Natural killer cell (primary cell): ENCODE results near the gene CCDC190. TPM values are rescaled to one million over a fixed set of nuclear protein-coding genes. Genes with fewer than 3 reads are reported as not detected.

Experiments
- ATAC-seq, 3 donors: fragments of 150-1000 bp in 2 of 3; fragments of 200-7000 bp in 1 of 3; cut with Tn5 transposase; 1 replicate in 1 of 3; 2 replicates in 2 of 3; pipeline ENCODE4 v1.10.0; 2021; ENCODE audit warnings: mild to moderate bottlenecking in 2 of 3, moderate library complexity in 2 of 3
- DNase-seq, 2 donors: peaks; one replicate each; pipeline versions ENCODE4 v3.0.0 to v3.0.0-alpha.2; 2013 to 2021; ENCODE audit warnings: mixed read lengths in 1 of 2
- H3K27ac ChIP-seq: one replicate; pipeline ENCODE4 v1.5.1; 2013; ENCODE audit warnings: mild to moderate bottlenecking, low read length
- H3K27me3 ChIP-seq: one replicate; pipeline ENCODE4 v1.6.1; 2013; ENCODE audit warnings: low read length; ENCODE audit not compliant: control insufficient read depth, insufficient read depth
- H3K36me3 ChIP-seq: one replicate; pipeline ENCODE4 v1.6.1; 2013; ENCODE audit warnings: low read length; ENCODE audit not compliant: control insufficient read depth, insufficient read depth
- H3K4me1 ChIP-seq: one replicate; pipeline ENCODE4 v1.6.1; 2013; ENCODE audit warnings: low read length; ENCODE audit not compliant: control insufficient read depth, insufficient read depth
- H3K4me3 ChIP-seq: one replicate; pipeline ENCODE4 v1.5.1; 2013; ENCODE audit warnings: low read length
- H3K9me3 ChIP-seq: one replicate; pipeline ENCODE4 v1.6.1; 2013; ENCODE audit warnings: low read length; ENCODE audit not compliant: control insufficient read depth, insufficient read depth
- H3K27ac Mint-ChIP-seq, 2 donors: one replicate each; pipeline ENCODE4 v1.8.0; 2022; ENCODE audit warnings: mild to moderate bottlenecking in 2 of 2, mixed read lengths in 2 of 2, moderate library complexity in 1 of 2
- H3K27me3 Mint-ChIP-seq, 2 donors: one replicate each; pipeline ENCODE4 v1.8.0; 2022; ENCODE audit warnings: low read depth in 2 of 2, mixed read lengths in 2 of 2
- H3K36me3 Mint-ChIP-seq: one replicate; pipeline ENCODE4 v1.8.0; 2022; ENCODE audit warnings: mixed read lengths
- H3K4me1 Mint-ChIP-seq, 2 donors: one replicate each; pipeline ENCODE4 v1.8.0; 2022; ENCODE audit warnings: mixed read lengths in 2 of 2
- H3K4me3 Mint-ChIP-seq: one replicate; pipeline ENCODE4 v1.8.0; 2022; ENCODE audit warnings: mild to moderate bottlenecking, moderate library complexity, mixed read lengths
- H3K9me3 Mint-ChIP-seq, 2 donors: one replicate each; pipeline ENCODE4 v1.8.0; 2022; ENCODE audit warnings: mixed read lengths in 2 of 2
- WGBS: methylation state at CpG from one replicate; pipeline ENCODE4 v1.1.7; 2013; ENCODE audit warnings: missing lambda C conversion rate; ENCODE audit not compliant: insufficient coverage; 5-methylcytosine and 5-hydroxymethylcytosine counted together
- intact Hi-C: fragments of 100-400 bp; cut with micrococcal nuclease; formaldehyde crosslinking; loops from one replicate; pipeline ENCODE4 v1.14.2; 2022
- total RNA-seq, 4 donors: library from RNA; stranded (reverse); fragments of 120-200 nt in 1 of 4; gene quantifications; one replicate each; pipeline versions ENCODE4 v1.2.3 to v1.2.4, GENCODE V29; 2013 to 2022
- TF ChIP-seq, protein P1 (sequence below): fragments of 200-600 bp; IDR thresholded peaks from one replicate; pipeline ENCODE4 v1.8.0; 2022; ENCODE audit warnings: antibody characterized with exemption

Gene CCDC190
- total RNA-seq, 3 donors from 2014 or later (not counting 1 experiment from before 2014, with no cell fraction given), result not detected

DNA sequence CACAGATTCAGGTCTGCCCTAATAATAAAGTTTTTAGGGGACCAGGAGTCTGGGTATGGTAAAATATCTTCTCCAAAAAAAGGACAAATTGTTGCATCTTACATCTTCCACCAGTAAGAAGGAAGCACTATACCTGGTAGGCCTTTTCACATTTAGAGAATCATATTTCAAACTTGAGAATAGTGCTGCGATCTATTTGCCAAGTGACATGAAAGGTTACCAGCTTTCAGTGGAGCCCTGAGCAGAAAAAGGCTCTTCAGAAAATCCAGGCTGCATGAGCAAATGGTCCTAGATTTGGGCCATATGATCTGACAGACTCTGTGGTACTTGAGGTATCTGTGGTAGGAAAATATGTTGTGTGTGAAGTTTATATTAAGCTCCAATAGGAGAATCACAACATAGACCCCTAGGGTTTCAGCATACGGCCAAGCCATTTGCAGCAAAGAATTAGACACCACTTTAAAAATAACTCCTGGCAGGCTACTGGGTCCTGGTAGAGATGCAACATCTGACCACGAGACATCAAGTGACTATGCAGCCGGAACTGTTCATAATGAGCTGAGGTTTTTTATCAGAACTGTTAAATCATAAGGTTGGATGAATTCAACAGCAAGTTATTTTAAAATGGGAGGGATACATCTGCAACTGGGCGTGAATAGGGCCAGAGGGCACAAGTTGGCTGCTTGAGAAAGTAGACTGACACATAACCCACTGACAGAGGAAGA, 38.6 kb upstream of the CCDC190 start:
- Histone ChIP-seq H3K9me3 (no peaks in the 10 kb centered on the region), H3K27ac (no peak overlapping the region), H3K4me3 (no peak overlapping the region), H3K4me1 (no peaks in the 10 kb centered on the region), H3K27me3 (no peaks in the 10 kb centered on the region), H3K36me3 (no peaks in the 10 kb centered on the region)
- TF ChIP-seq, protein P1, sequence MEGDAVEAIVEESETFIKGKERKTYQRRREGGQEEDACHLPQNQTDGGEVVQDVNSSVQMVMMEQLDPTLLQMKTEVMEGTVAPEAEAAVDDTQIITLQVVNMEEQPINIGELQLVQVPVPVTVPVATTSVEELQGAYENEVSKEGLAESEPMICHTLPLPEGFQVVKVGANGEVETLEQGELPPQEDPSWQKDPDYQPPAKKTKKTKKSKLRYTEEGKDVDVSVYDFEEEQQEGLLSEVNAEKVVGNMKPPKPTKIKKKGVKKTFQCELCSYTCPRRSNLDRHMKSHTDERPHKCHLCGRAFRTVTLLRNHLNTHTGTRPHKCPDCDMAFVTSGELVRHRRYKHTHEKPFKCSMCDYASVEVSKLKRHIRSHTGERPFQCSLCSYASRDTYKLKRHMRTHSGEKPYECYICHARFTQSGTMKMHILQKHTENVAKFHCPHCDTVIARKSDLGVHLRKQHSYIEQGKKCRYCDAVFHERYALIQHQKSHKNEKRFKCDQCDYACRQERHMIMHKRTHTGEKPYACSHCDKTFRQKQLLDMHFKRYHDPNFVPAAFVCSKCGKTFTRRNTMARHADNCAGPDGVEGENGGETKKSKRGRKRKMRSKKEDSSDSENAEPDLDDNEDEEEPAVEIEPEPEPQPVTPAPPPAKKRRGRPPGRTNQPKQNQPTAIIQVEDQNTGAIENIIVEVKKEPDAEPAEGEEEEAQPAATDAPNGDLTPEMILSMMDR, result no peak
- Mint-ChIP-seq H3K4me3 (no peak overlapping the region), H3K4me1 (no peaks in the 10 kb centered on the region), H3K9me3 (no peaks in the 10 kb centered on the region), H3K27me3 (peaks cover 0 to 13% of the 10 kb centered on the region in 2 donors), H3K27ac (no peak overlapping the region), H3K36me3 (no peaks in the 10 kb centered on the region)
- intact Hi-C loops, result no loop called here
- DNase-seq (no peak), ATAC-seq (no peak)
- WGBS, result 56% methylated on average over 5 of the region's 5 CpGs

DNA sequence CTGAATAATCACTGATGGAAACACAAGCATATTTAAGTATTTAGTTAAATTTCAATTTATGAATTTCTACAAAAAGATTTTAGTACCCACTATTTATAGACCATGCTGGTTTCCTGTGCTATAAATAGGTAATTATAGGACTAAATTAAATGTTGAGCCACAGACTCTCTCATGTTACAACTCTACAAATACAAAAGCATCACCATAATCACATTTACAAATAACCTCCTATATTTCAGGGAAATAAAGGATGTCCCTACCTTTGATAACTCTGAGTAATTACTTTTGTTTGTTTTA, 32.6 kb upstream of the CCDC190 start:
- DNase-seq (no peak), ATAC-seq (no peak)
- H3K4me3 Mint-ChIP-seq, result no peak overlapping the region
- no peaks in the 10 kb centered on the region for H3K4me1 Mint-ChIP-seq
- Histone ChIP-seq H3K27ac (no peak overlapping the region), H3K9me3 (no peaks in the 10 kb centered on the region), H3K4me1 (no peaks in the 10 kb centered on the region), H3K27me3 (peaks cover 2% of the 10 kb centered on the region), H3K36me3 (no peaks in the 10 kb centered on the region), H3K4me3 (no peak overlapping the region)
- TF ChIP-seq, protein P1, result no peak
- intact Hi-C loops, result no loop called here
- H3K27me3 Mint-ChIP-seq, result peaks cover 12 to 20% of the 10 kb centered on the region in 2 donors
- no peaks in the 10 kb centered on the region for H3K36me3 Mint-ChIP-seq
- no peaks in the 10 kb centered on the region for H3K9me3 Mint-ChIP-seq
- no peak overlapping the region for H3K27ac Mint-ChIP-seq

DNA sequence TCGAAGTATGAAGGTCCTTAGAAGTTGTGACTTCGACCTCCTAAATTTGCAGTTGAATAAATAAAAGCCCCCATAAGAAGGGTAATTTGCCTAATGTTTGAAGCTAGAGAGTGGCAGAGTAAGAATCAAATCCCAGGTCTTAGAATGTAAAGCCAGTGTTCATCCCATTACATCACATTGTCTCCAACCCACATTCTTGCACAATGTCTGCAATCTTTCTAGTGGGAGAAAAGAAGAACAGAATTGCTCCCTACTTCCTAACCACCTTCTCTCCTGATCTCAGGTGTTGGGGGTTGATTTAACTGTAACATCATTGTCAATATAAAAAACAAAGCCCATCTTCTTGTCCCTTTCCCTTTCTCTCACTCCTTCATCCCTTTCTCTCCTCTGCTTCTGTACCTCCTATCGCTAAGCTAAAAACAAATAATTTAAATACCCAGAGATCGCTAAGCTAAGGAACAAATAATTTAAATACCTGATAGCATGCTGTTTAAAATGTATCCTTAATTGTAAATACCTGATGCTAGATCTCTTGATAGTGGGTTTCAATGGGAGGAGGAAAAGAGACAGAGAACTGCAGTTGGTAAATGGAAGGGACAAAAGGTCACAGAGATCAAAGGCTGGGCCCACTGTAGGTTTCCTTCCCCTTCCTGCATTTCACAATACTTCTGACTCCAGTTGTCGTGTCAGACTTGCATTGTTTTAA, 32.1 kb upstream of the CCDC190 start:
- Histone ChIP-seq H3K27ac (no peak overlapping the region), H3K9me3 (no peaks in the 10 kb centered on the region), H3K27me3 (peaks cover 2% of the 10 kb centered on the region), H3K4me3 (no peak overlapping the region), H3K4me1 (no peaks in the 10 kb centered on the region), H3K36me3 (no peaks in the 10 kb centered on the region)
- no peaks in the 10 kb centered on the region for H3K36me3 Mint-ChIP-seq
- intact Hi-C loops, result no loop called here
- peaks cover 12 to 20% of the 10 kb centered on the region in 2 donors for H3K27me3 Mint-ChIP-seq
- TF ChIP-seq, protein P1, result no peak
- DNase-seq (no peak), ATAC-seq (no peak)
- no peak overlapping the region for H3K27ac Mint-ChIP-seq
- H3K9me3 Mint-ChIP-seq, result no peaks in the 10 kb centered on the region
- WGBS, result 100% methylated on average over 1 of the region's 5 CpGs
- no peak overlapping the region for H3K4me3 Mint-ChIP-seq
- no peaks in the 10 kb centered on the region for H3K4me1 Mint-ChIP-seq

DNA sequence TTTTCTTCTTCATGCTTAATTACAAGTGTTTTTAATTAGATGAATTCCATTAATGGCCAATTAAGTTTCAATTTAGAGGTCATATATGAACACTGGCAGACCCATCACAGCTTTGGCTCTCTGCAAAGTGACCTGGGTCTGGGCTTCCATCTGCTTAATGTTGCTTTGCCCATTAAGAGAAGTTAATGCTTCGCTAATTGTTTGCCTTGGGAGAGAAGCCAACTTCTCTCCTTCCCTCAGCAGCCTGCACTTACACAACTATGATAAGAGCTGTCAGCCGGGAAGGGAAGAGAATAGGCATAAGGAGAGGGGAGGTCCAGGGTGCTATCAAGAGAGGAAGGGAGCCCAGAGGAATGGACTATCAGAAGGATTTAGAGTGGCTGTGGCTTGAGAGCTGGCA, 29.0 kb upstream of the CCDC190 start:
- H3K36me3 Mint-ChIP-seq, result no peaks in the 10 kb centered on the region
- no peaks in the 10 kb centered on the region for H3K36me3 ChIP-seq
- intact Hi-C loops, result no loop called here

More for the DNA sequence above, 29.0 kb upstream of the CCDC190 start:
- Mint-ChIP-seq H3K9me3 (no peaks in the 10 kb centered on the region), H3K4me1 (no peaks in the 10 kb centered on the region), H3K4me3 (no peak overlapping the region), H3K27me3 (peaks cover 12 to 34% of the 10 kb centered on the region in 2 donors), H3K27ac (no peak overlapping the region)
- ATAC-seq (no peak), DNase-seq (no peak)
- 88% methylated on average over 1 of the region's 2 CpGs for WGBS
- H3K4me3 ChIP-seq, result no peak overlapping the region
- H3K27me3 ChIP-seq, result peaks cover 2% of the 10 kb centered on the region
- no peak overlapping the region for H3K27ac ChIP-seq
- no peaks in the 10 kb centered on the region for H3K9me3 ChIP-seq
- no peaks in the 10 kb centered on the region for H3K4me1 ChIP-seq
- TF ChIP-seq, protein P1, result no peak
